Glutamatergic neuron (in vitro differentiated cells): ENCODE results near the gene FBXO3. TPM values are rescaled to one million over a fixed set of nuclear protein-coding genes. Genes with fewer than 3 reads are reported as not detected.
A peak's percentile ranks its signal among the peaks of the same experiment; 100 is the strongest.

ENCODE experiments used
- DNase-seq: peaks from one replicate; pipeline ENCODE4 v3.0.0; 2022
- H3K27ac Mint-ChIP-seq: one replicate; pipeline ENCODE4 v1.8.0; 2020; ENCODE audit warnings: mild to moderate bottlenecking, mixed read lengths, inconsistent platforms; ENCODE audit not compliant: unreplicated experiment
- H3K27me3 Mint-ChIP-seq: one replicate; pipeline ENCODE4 v1.8.0; 2020; ENCODE audit warnings: mild to moderate bottlenecking, moderate library complexity, mixed read lengths, inconsistent platforms; ENCODE audit not compliant: unreplicated experiment
- H3K36me3 Mint-ChIP-seq: one replicate; pipeline ENCODE4 v1.8.0; 2020; ENCODE audit warnings: mild to moderate bottlenecking, mixed read lengths, inconsistent platforms; ENCODE audit not compliant: unreplicated experiment
- H3K4me1 Mint-ChIP-seq: one replicate; pipeline ENCODE4 v1.8.0; 2020; ENCODE audit warnings: mild to moderate bottlenecking, low read depth, mixed read lengths, inconsistent platforms; ENCODE audit not compliant: unreplicated experiment
- H3K4me3 Mint-ChIP-seq: one replicate; pipeline ENCODE4 v1.8.0; 2020; ENCODE audit warnings: mild to moderate bottlenecking, mixed read lengths, inconsistent platforms; ENCODE audit not compliant: unreplicated experiment
- H3K9me3 Mint-ChIP-seq: one replicate; pipeline ENCODE4 v1.8.0; 2020; ENCODE audit warnings: mild to moderate bottlenecking, moderate library complexity, mixed read lengths, inconsistent platforms; ENCODE audit not compliant: unreplicated experiment
- CTCF ChIP-seq: fragments of 200-600 bp; sonication (generic); IDR thresholded peaks from one replicate; pipeline ENCODE4 v1.5.0; 2021; ENCODE audit not compliant: partially characterized antibody, unreplicated experiment
- total RNA-seq: library from RNA; stranded (reverse); fragmentation: NEBNext Ultra II Directional; extraction: Animal tissue kit (Norgen Biotek cat#: 25700); gene quantifications from one replicate; pipeline ENCODE4 v1.2.1, GENCODE V29; 2021; ENCODE audit not compliant: unreplicated experiment

Gene FBXO3
- total RNA-seq, 1 donor from 2014 or later: 30.5 TPM

- peak overlapping the region; percentile 48 for H3K27ac Mint-ChIP-seq
- TF ChIP-seq CTCF: no peak
- H3K4me1 Mint-ChIP-seq: peaks cover 8% of the 10 kb centered on the region
- no peak for DNase-seq
- peaks cover 5% of the 10 kb centered on the region for H3K27me3 Mint-ChIP-seq
- H3K9me3 Mint-ChIP-seq: peaks cover 2% of the 10 kb centered on the region
- peak overlapping the region; percentile 98 for H3K4me3 Mint-ChIP-seq
- H3K36me3 Mint-ChIP-seq: no peaks in the 10 kb centered on the region
These were observed 1.6 kb upstream of the FBXO3 start for GRCh38 chr11:33775832-33776470.

GRCh38 chr11:33775467-33775807, 1.1 kb upstream of the FBXO3 start:
- no peak for TF ChIP-seq CTCF

GRCh38 chr11:33774736-33775466, 581 bp upstream of the FBXO3 start:
- H3K9me3 Mint-ChIP-seq: peaks cover 2% of the 10 kb centered on the region
- H3K4me1 Mint-ChIP-seq: peaks cover 4% of the 10 kb centered on the region
- H3K27me3 Mint-ChIP-seq: peaks cover 5% of the 10 kb centered on the region
- peak overlapping the region; percentile 88 for H3K27ac Mint-ChIP-seq
- peak; percentile 31 for DNase-seq
- TF ChIP-seq CTCF: no peak
- H3K36me3 Mint-ChIP-seq: no peaks in the 10 kb centered on the region
- H3K4me3 Mint-ChIP-seq: peak overlapping the region; percentile 98

More at GRCh38 chr11:33775467-33775807, 1.1 kb upstream of the FBXO3 start:
- Mint-ChIP-seq H3K9me3 (peaks cover 2% of the 10 kb centered on the region), H3K4me3 (peak overlapping the region; percentile 98), H3K4me1 (peaks cover 8% of the 10 kb centered on the region), H3K27me3 (peaks cover 5% of the 10 kb centered on the region), H3K27ac (no peak overlapping the region), H3K36me3 (no peaks in the 10 kb centered on the region)
- no peak for DNase-seq

- peaks cover 2% of the 10 kb centered on the region for H3K9me3 Mint-ChIP-seq
- no peak for TF ChIP-seq CTCF
- H3K4me1 Mint-ChIP-seq: peaks cover 2% of the 10 kb centered on the region
- H3K27ac Mint-ChIP-seq: peak overlapping the region; percentile 57
- peak; percentile 19 for DNase-seq
- H3K36me3 Mint-ChIP-seq: no peaks in the 10 kb centered on the region
- H3K27me3 Mint-ChIP-seq: peaks cover 4% of the 10 kb centered on the region
- H3K4me3 Mint-ChIP-seq: peak overlapping the region; percentile 92
These were observed 825 bp downstream of the FBXO3 start for GRCh38 chr11:33773404-33773986.

GRCh38 chr11:33772870-33773269, 1.4 kb downstream of the FBXO3 start:
- Mint-ChIP-seq H3K4me1 (peaks cover 2% of the 10 kb centered on the region), H3K27me3 (peaks cover 4% of the 10 kb centered on the region), H3K36me3 (no peaks in the 10 kb centered on the region), H3K9me3 (peaks cover 2% of the 10 kb centered on the region), H3K27ac (no peak overlapping the region), H3K4me3 (peak overlapping the region; percentile 44)
- DNase-seq: no peak
- TF ChIP-seq CTCF: no peak
